NT2/D1 (cell line): ENCODE results near the gene CRISP1.

Experiments used
- YY1 ChIP-seq: IDR thresholded peaks from 2 replicates; pipeline ENCODE4 v1.6.1; 2011; ENCODE audit not compliant: insufficient read length, insufficient read depth
- ZNF274 ChIP-seq: IDR thresholded peaks from 2 replicates; pipeline ENCODE4 v1.6.1; 2011; ENCODE audit warnings: mild to moderate bottlenecking, low read depth, low read length

DNA sequence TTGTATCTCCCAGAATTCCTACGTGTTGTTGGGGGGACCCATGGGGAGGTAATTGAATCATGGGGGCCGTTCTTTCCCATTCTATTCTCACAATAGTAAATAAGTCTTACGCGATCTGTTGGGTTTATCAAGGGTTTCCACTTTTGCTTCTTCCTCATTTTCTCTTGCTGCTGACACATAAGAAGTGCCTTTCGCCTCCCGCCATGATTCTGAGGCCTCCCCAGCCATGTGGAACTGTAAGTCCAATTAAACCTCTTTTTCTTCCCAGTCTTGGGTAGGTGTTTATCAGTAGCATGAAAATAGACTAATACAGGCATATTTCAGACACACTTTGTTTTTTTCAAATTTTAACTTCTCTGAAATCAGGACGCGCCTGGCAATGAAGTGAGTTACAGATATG, 64.8 kb downstream of the CRISP1 start:
- TF ChIP-seq ZNF274 (no peak), YY1 (no peak)
